ENCODE measurements around the gene PPP2R1A. TPM values are rescaled to one million over a fixed set of nuclear protein-coding genes. Genes with fewer than 3 reads are reported as not detected.

PPP2R1A gene
- total RNA-seq, 1 donor from 2014 or later = 160 TPM

GRCh38 chr19:52269338-52270261, 79.7 kb downstream of the PPP2R1A start, which contains the start of gene ZNF766:
Gene ZNF766 (plus strand): TSS chr19:52269587. CDS start chr19:52269614, 27 bp downstream.
- no peaks in the 10 kb centered on the region for H3K27me3 ChIP-seq
- TF ChIP-seq CTCF (IDR thresholded peaks at IDR 0.05) = no peak
- H3K4me3 ChIP-seq = peak within 1 kb of the TSS; percentile 100
- DNase-seq = peak; percentile 99
- H3K9me3 ChIP-seq = no peaks in the 10 kb centered on the region
- ATAC-seq = peak; percentile 100
- H3K4me1 ChIP-seq = peaks cover 23% of the 10 kb centered on the region
- intact Hi-C loops (cut with DNase I) = no loop called here
- H3K27ac ChIP-seq = peak within 1 kb of the TSS; percentile 99
- no peaks in the 10 kb centered on the region for H3K36me3 ChIP-seq

DNA sequence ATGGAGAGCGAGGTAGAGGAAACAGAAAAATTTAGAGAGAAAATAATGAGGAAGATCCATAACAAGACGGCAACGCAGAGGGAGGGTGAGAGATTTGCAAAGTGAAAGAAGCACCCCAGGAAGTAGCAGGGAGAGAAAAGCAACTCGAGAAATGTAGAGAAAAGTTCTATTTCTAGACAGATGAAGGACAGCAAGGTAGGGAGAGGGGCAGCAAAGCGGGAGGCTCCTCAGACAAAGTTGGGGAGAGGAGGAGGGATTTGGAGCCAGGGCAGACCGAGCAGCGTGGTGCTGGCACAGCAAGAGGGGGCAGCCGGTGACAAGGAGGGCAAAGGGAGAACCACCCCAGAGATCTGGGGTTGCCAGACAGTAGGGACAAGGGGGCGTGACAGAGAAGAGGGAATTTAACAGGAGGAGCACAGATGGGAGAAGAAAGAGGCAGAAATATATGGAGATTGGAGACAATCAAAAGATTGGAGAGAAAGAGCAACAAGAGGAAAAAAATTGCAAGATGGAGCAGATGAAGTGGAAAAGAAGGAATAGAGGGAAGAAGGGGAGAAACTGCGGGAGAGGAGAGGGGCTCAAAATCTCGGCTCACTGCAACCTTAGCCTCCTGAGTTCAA, 80.5 kb downstream of the PPP2R1A start:
- no peak for TF ChIP-seq CTCF (IDR thresholded peaks at IDR 0.05)
- Histone ChIP-seq H3K4me3 (peak overlapping the region; percentile 100), H3K4me1 (peaks cover 23% of the 10 kb centered on the region), H3K9me3 (no peaks in the 10 kb centered on the region), H3K27ac (peak overlapping the region; percentile 99), H3K27me3 (no peaks in the 10 kb centered on the region), H3K36me3 (no peaks in the 10 kb centered on the region)
- intact Hi-C loops (cut with DNase I) = no loop called here
- DNase-seq = no peak
- peak; percentile 44 for ATAC-seq

- no peaks in the 10 kb centered on the region for H3K9me3 ChIP-seq
- ATAC-seq (no peak), DNase-seq (no peak)
- H3K27ac ChIP-seq = no peak overlapping the region
- H3K36me3 ChIP-seq = no peaks in the 10 kb centered on the region
- H3K27me3 ChIP-seq = no peaks in the 10 kb centered on the region
- no peak for TF ChIP-seq CTCF (IDR thresholded peaks at IDR 0.05)
- H3K4me1 ChIP-seq = peaks cover 23% of the 10 kb centered on the region
- intact Hi-C loops (cut with DNase I) = no loop called here
- no peak overlapping the region for H3K4me3 ChIP-seq
Measured at GRCh38 chr19:52273301-52273700, 83.4 kb downstream of the PPP2R1A start.

- Histone ChIP-seq H3K27ac (no peak overlapping the region), H3K4me3 (no peak overlapping the region), H3K27me3 (no peaks in the 10 kb centered on the region), H3K36me3 (no peaks in the 10 kb centered on the region), H3K9me3 (no peaks in the 10 kb centered on the region), H3K4me1 (peaks cover 19% of the 10 kb centered on the region)
- intact Hi-C loops (cut with DNase I) = no loop called here
- DNase-seq = no peak
- no peak for TF ChIP-seq CTCF (IDR thresholded peaks at IDR 0.05)
- no peak for ATAC-seq
Measured at GRCh38 chr19:52274191-52274590, 84.3 kb downstream of the PPP2R1A start.

- ATAC-seq (no peak), DNase-seq (no peak)
- Histone ChIP-seq H3K27me3 (no peaks in the 10 kb centered on the region), H3K36me3 (no peaks in the 10 kb centered on the region), H3K27ac (no peak overlapping the region), H3K4me3 (no peak overlapping the region), H3K4me1 (peaks cover 12% of the 10 kb centered on the region), H3K9me3 (no peaks in the 10 kb centered on the region)
- intact Hi-C loops (cut with DNase I) = no loop called here
- no peak for TF ChIP-seq CTCF (IDR thresholded peaks at IDR 0.05)
Measured at GRCh38 chr19:52275988-52276387, 86.1 kb downstream of the PPP2R1A start.

All from upper lobe of right lung (tissue), 1 donor.